Neural progenitor cell (in vitro differentiated cells): ENCODE data around the gene CEP89. TPM values are rescaled to one million over a fixed set of nuclear protein-coding genes. Genes with fewer than 3 reads are reported as not detected.

Experiments
- DNase-seq: peaks from one replicate; pipeline ENCODE4 v3.0.0-alpha.2; 2016; ENCODE audit warnings: low spot score
- H2AFZ ChIP-seq: fragments of 200-600 bp; sonication (generic); replicated peaks from 2 replicates; pipeline ENCODE4 v1.6.1; 2016; ENCODE audit warnings: antibody characterized with exemption
- H3F3A ChIP-seq: fragments of 200-600 bp; sonication (generic); 2 replicates; pipeline ENCODE4 v1.6.1; 2016; ENCODE audit warnings: antibody characterized with exemption, low read depth
- H3K27ac ChIP-seq: fragments of 200-600 bp; sonication (generic); 2 replicates; pipeline ENCODE4 v1.5.1; 2016; ENCODE audit warnings: mild to moderate bottlenecking
- H3K27me3 ChIP-seq: fragments of 200-600 bp; sonication (generic); 2 replicates; pipeline ENCODE4 v1.6.1; 2016; ENCODE audit warnings: mild to moderate bottlenecking, moderate library complexity
- H3K36me3 ChIP-seq: fragments of 200-600 bp; sonication (generic); 2 replicates; pipeline ENCODE4 v1.5.1; 2016
- H3K4me1 ChIP-seq: fragments of 200-600 bp; sonication (generic); 2 replicates; pipeline ENCODE4 v1.6.1; 2016; ENCODE audit warnings: mixed run types
- H3K4me2 ChIP-seq: fragments of 200-600 bp; sonication (generic); 2 replicates; pipeline ENCODE4 v1.6.1; 2016
- H3K4me3 ChIP-seq: fragments of 200-600 bp; sonication (generic); 2 replicates; pipeline ENCODE4 v1.5.1; 2016
- H3K79me2 ChIP-seq: fragments of 200-600 bp; sonication (generic); 2 replicates; pipeline ENCODE4 v1.6.1; 2016; ENCODE audit warnings: low read depth
- H3K9ac ChIP-seq: fragments of 200-600 bp; sonication (generic); 2 replicates; pipeline ENCODE4 v1.6.1; 2016
- H3K9me3 ChIP-seq: fragments of 200-600 bp; sonication (generic); 2 replicates; pipeline ENCODE4 v1.5.1; 2016; ENCODE audit warnings: low read depth
- H4K20me1 ChIP-seq: fragments of 200-600 bp; sonication (generic); 2 replicates; pipeline ENCODE4 v1.6.1; 2016; ENCODE audit warnings: low read depth
- H3K27ac Mint-ChIP-seq: 3 replicates; pipeline ENCODE4 v1.8.0; 2021; ENCODE audit warnings: mixed read lengths
- H3K27me3 Mint-ChIP-seq: 2 replicates; pipeline ENCODE4 v1.8.0; 2022; ENCODE audit warnings: low read depth, mild to moderate bottlenecking, inconsistent platforms, moderate library complexity, mixed read lengths; ENCODE audit not compliant: insufficient read depth
- H3K36me3 Mint-ChIP-seq: 3 replicates; pipeline ENCODE4 v1.8.0; 2021; ENCODE audit warnings: mixed read lengths
- H3K4me1 Mint-ChIP-seq: 3 replicates; pipeline ENCODE4 v1.8.0; 2021; ENCODE audit warnings: mixed read lengths
- H3K4me3 Mint-ChIP-seq: 3 replicates; pipeline ENCODE4 v1.8.0; 2021; ENCODE audit warnings: mild to moderate bottlenecking, moderate library complexity, mixed read lengths
- H3K9me3 Mint-ChIP-seq: 3 replicates; pipeline ENCODE4 v1.8.0; 2020; ENCODE audit warnings: mixed read lengths
- CTCF ChIP-seq: fragments of 200-600 bp; sonication (generic); IDR thresholded peaks from 2 replicates; pipeline ENCODE4 v1.5.1; 2017; ENCODE audit warnings: antibody characterized with exemption, mild to moderate bottlenecking
- EZH2 ChIP-seq: fragments of 200-600 bp; sonication (generic); IDR thresholded peaks from 2 replicates; pipeline ENCODE4 v1.6.1; 2017; ENCODE audit warnings: antibody characterized with exemption, mild to moderate bottlenecking, moderate library complexity
- EZH2phosphoT487 ChIP-seq: fragments of 200-600 bp; sonication (generic); IDR thresholded peaks from 2 replicates; pipeline ENCODE4 v1.6.1; 2017; ENCODE audit warnings: antibody characterized with exemption
- total RNA-seq: library from RNA; depleted of rRNA; stranded (reverse); fragments of >200 nt; gene quantifications from 2 replicates; pipeline ENCODE4 v1.2.3, GENCODE V29; 2015; ENCODE audit warnings: low replicate concordance

CEP89 gene
- total RNA-seq, 1 donor from 2014 or later: 26.1 TPM

GRCh38 chr19:32891609-32892008 lies 80.1 kb downstream of the CEP89 start:
- no peaks in the 10 kb centered on the region for H3K4me1 ChIP-seq
- H4K20me1 ChIP-seq: no peaks in the 10 kb centered on the region
- H3K4me3 ChIP-seq: no peak overlapping the region
- TF ChIP-seq EZH2phosphoT487 (no peak), EZH2 (no peak), CTCF (no peak)
- Mint-ChIP-seq H3K4me1 (no peaks in the 10 kb centered on the region), H3K4me3 (no peak overlapping the region), H3K36me3 (peaks cover 36% of the 10 kb centered on the region), H3K27me3 (no peaks in the 10 kb centered on the region), H3K27ac (no peak overlapping the region), H3K9me3 (peaks cover 26% of the 10 kb centered on the region)
- no peak for DNase-seq
- H3K27ac ChIP-seq: no peak overlapping the region
- no peaks in the 10 kb centered on the region for H3K27me3 ChIP-seq
- H3K36me3 ChIP-seq: no peaks in the 10 kb centered on the region
- no peak overlapping the region for H2AFZ ChIP-seq
- H3K9ac ChIP-seq: no peak overlapping the region
- no peaks in the 10 kb centered on the region for H3K79me2 ChIP-seq
- peaks cover 5% of the 10 kb centered on the region for H3K9me3 ChIP-seq
- H3F3A ChIP-seq: no peaks in the 10 kb centered on the region
- no peak overlapping the region for H3K4me2 ChIP-seq

GRCh38 chr19:32890841-32891240 lies 80.9 kb downstream of the CEP89 start:
- Mint-ChIP-seq H3K9me3 (peaks cover 26% of the 10 kb centered on the region), H3K27ac (no peak overlapping the region)

GRCh38 chr19:32890326-32890725 lies 81.4 kb downstream of the CEP89 start:
- H4K20me1 ChIP-seq: no peaks in the 10 kb centered on the region
- no peak overlapping the region for H2AFZ ChIP-seq
- no peaks in the 10 kb centered on the region for H3F3A ChIP-seq

More at GRCh38 chr19:32890841-32891240, 80.9 kb downstream of the CEP89 start:
- no peaks in the 10 kb centered on the region for H3K4me1 Mint-ChIP-seq
- H3K36me3 Mint-ChIP-seq: peaks cover 34% of the 10 kb centered on the region
- no peak overlapping the region for H3K4me3 Mint-ChIP-seq
- no peak overlapping the region for H2AFZ ChIP-seq
- no peak overlapping the region for H3K9ac ChIP-seq
- H3K4me1 ChIP-seq: no peaks in the 10 kb centered on the region
- H3K9me3 ChIP-seq: peaks cover 5% of the 10 kb centered on the region
- no peak for TF ChIP-seq EZH2phosphoT487
- TF ChIP-seq CTCF: no peak
- TF ChIP-seq EZH2: no peak
- no peak for DNase-seq
- H3K27me3 Mint-ChIP-seq: no peaks in the 10 kb centered on the region
- no peaks in the 10 kb centered on the region for H4K20me1 ChIP-seq
- H3K4me3 ChIP-seq: no peak overlapping the region
- no peak overlapping the region for H3K27ac ChIP-seq
- no peaks in the 10 kb centered on the region for H3F3A ChIP-seq
- H3K4me2 ChIP-seq: no peak overlapping the region
- no peaks in the 10 kb centered on the region for H3K79me2 ChIP-seq
- H3K36me3 ChIP-seq: no peaks in the 10 kb centered on the region
- H3K27me3 ChIP-seq: no peaks in the 10 kb centered on the region

More at GRCh38 chr19:32890326-32890725, 81.4 kb downstream of the CEP89 start:
- Histone ChIP-seq H3K4me1 (no peaks in the 10 kb centered on the region), H3K4me2 (no peak overlapping the region), H3K36me3 (no peaks in the 10 kb centered on the region), H3K9ac (no peak overlapping the region), H3K79me2 (no peaks in the 10 kb centered on the region), H3K4me3 (no peak overlapping the region), H3K27ac (no peak overlapping the region), H3K27me3 (no peaks in the 10 kb centered on the region), H3K9me3 (peaks cover 5% of the 10 kb centered on the region)
- no peak for DNase-seq
- no peaks in the 10 kb centered on the region for H3K4me1 Mint-ChIP-seq
- no peaks in the 10 kb centered on the region for H3K27me3 Mint-ChIP-seq
- TF ChIP-seq EZH2 (no peak), EZH2phosphoT487 (no peak), CTCF (no peak)
- H3K36me3 Mint-ChIP-seq: peaks cover 34% of the 10 kb centered on the region
- H3K27ac Mint-ChIP-seq: no peak overlapping the region
- peaks cover 26% of the 10 kb centered on the region for H3K9me3 Mint-ChIP-seq
- no peak overlapping the region for H3K4me3 Mint-ChIP-seq
